ENCODE measurements around the gene SLCO3A1.
"Not testable (repeated sequence)": the region's sequence is repeated elsewhere in the genome, so short reads cannot be mapped to it uniquely, and the experiment has no call there.

The SLCO3A1 gene

DNA sequence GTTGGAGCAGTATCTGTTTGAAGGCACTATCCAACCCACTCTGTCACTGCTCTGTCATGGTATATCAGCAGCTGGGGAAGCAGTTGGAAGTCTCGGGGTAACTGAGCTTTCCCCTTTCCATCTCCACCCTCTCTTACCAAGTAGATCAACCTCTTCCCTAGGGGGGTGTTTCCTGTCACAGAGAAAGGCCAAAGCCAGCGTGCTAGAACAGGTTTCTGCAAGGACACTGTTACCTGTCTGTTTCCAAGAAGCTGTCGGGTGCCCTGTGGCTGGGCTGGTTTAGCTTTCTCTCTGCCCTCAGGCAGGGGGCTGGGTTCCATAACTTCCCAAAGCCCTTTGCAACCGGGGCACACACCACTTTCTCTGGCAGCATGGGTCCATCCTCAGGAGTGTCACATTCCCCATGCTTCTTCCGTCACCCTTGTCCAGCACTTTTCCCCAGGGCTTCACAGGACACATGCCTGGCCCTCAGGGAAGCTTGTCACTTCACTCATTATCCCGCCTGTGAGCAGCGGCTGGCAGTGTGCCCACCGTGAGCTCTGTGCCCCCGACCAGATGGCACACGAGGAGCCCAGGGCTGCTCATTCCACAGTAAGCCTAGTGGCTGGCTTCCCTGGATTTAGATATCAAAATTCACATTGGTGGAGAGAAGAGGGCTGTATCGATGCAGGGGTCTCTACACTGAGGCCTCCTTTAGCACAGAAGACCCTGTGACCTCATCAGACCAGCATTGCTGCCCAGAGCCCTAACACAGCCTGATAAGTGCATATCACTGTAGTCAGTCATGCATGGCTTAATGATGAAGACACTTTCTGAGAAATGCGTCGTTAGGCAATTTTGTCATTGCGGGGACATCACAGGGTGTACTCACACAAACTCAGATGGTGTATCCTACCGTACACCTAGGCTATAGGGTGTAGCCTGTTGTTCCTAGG is 205.8 kb downstream of the SLCO3A1 start:
- TF ChIP-seq, protein P1, sequence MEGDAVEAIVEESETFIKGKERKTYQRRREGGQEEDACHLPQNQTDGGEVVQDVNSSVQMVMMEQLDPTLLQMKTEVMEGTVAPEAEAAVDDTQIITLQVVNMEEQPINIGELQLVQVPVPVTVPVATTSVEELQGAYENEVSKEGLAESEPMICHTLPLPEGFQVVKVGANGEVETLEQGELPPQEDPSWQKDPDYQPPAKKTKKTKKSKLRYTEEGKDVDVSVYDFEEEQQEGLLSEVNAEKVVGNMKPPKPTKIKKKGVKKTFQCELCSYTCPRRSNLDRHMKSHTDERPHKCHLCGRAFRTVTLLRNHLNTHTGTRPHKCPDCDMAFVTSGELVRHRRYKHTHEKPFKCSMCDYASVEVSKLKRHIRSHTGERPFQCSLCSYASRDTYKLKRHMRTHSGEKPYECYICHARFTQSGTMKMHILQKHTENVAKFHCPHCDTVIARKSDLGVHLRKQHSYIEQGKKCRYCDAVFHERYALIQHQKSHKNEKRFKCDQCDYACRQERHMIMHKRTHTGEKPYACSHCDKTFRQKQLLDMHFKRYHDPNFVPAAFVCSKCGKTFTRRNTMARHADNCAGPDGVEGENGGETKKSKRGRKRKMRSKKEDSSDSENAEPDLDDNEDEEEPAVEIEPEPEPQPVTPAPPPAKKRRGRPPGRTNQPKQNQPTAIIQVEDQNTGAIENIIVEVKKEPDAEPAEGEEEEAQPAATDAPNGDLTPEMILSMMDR (IDR thresholded peaks at IDR 0.05): no peak

DNA sequence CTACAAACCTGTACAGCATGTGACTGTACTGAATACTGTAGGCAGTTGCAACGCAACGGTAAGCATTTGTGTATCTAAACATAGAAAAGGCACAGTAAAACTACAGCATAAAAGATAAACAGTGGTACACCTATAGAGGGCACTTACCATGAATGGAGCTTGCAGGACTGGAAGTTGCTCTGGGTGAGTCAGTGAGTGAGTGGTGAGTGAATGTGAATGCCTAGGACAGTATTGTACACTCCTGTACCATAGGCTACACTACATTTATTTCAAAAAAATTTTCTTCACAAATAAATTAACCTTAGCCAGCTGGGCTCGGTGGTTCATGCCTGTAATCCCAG is 206.4 kb downstream of the SLCO3A1 start:
- H3K4me1 ChIP-seq (ENCODE audit: control insufficient read depth in 1 of 2, insufficient read depth in 1 of 2, low read depth in 1 of 2, low read length in 1 of 2): not testable (repeated sequence)

More for the DNA sequence above, 205.8 kb downstream of the SLCO3A1 start:
- H3K27me3 ChIP-seq: no peaks in the 10 kb centered on the region
- no peaks in the 10 kb centered on the region for H3K36me3 ChIP-seq
- no peak overlapping the region for H3K27ac ChIP-seq
- no peak overlapping the region for H3K4me3 ChIP-seq (ENCODE audit: low read depth in 1 of 2, low read length in 1 of 2)
- no peaks in the 10 kb centered on the region for H3K9me3 ChIP-seq
- peaks cover 6 to 9% of the 10 kb centered on the region in 2 experiments for H3K4me1 ChIP-seq (ENCODE audit: control insufficient read depth in 1 of 2, insufficient read depth in 1 of 2, low read depth in 1 of 2, low read length in 1 of 2)

DNA sequence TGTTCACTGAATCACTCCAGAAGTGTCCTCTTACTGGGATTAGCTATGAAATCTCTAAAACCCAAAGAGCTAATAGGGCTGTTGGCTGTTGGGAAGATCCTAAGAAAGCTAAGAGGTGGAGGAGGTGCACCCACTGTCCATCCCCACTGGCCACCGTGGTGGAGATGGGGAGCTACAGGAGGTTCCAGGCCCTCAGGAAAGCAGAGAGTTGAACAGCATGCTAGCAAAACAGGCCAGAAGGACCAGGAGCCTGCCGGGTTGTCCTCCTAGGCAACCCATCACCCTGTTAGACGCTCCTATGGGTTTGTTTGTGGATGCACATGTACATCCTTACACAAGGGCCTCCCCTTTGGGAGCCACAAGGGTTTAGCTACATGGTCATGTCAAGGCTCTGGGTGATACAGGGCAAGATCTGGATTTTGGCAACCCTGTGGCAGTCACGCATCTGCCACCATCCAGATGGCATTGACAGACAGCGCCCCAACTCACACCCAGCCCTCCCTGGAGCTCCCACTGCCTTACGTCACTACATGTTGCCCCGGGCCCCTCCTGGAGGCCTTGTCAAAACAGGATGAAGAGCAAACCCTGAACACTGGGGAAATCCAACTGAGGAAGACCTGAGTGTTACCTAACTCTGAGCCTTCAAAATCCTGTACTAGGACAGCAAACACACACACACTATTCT is 208.1 kb downstream of the SLCO3A1 start:
- Histone ChIP-seq H3K27me3 (no peaks in the 10 kb centered on the region), H3K36me3 (no peaks in the 10 kb centered on the region), H3K4me3 (ENCODE audit: low read depth in 1 of 2, low read length in 1 of 2) (no peak overlapping the region), H3K9me3 (no peaks in the 10 kb centered on the region), H3K4me1 (ENCODE audit: control insufficient read depth in 1 of 2, insufficient read depth in 1 of 2, low read depth in 1 of 2, low read length in 1 of 2) (peaks cover 6 to 9% of the 10 kb centered on the region in 2 experiments), H3K27ac (no peak overlapping the region)
- TF ChIP-seq, protein P1 (IDR thresholded peaks at IDR 0.05): no peak

More for the DNA sequence above, 206.4 kb downstream of the SLCO3A1 start:
- H3K36me3 ChIP-seq; H3K4me3 ChIP-seq (ENCODE audit: low read depth in 1 of 2, low read length in 1 of 2); H3K27me3 ChIP-seq; H3K27ac ChIP-seq; H3K9me3 ChIP-seq: not testable (repeated sequence)

DNA sequence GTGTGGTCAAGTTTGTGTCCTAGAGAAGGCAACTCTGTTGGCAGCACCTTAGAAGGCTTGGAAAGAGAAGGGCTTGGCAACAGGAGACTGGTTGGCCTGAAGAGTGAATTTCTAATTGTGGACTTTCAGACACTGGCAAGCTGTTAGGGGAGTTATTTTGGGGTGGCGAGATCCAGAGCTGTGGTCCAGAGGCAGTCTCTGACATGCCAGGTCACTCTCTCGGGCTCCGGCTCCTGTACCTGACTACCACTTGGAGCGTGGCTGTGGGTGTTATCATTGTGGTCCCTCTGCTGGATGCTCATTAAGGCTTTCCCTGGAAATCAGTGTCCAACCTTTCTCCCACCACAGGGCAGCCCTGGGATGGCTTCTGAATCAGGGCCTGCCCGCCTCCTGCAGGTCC is 209.0 kb downstream of the SLCO3A1 start:
- Histone ChIP-seq H3K4me1 (ENCODE audit: control insufficient read depth in 1 of 2, insufficient read depth in 1 of 2, low read depth in 1 of 2, low read length in 1 of 2) (peaks cover 6 to 9% of the 10 kb centered on the region in 2 experiments), H3K36me3 (no peaks in the 10 kb centered on the region), H3K9me3 (no peaks in the 10 kb centered on the region), H3K27me3 (no peaks in the 10 kb centered on the region), H3K4me3 (ENCODE audit: low read depth in 1 of 2, low read length in 1 of 2) (no peak overlapping the region), H3K27ac (no peak overlapping the region)
- TF ChIP-seq, protein P1 (IDR thresholded peaks at IDR 0.05): no peak

DNA sequence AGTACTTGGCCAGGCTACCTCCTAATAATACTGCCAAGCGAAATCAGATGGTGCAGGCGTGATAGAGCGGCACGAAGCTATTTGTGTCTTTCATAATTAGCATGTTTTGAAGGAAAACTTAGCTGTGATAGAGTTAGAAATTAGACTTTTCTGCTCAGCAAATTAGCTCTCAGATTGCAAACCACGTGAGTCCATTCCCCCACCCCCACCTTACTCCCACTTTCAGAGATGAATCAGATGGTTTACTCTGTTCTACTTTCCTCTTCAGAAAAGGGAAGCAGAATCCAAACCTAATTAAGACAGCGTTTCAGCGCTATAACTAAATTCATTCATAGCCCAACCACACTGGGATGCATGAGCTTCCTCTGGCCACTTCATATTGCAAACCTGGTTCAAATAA is 214.6 kb downstream of the SLCO3A1 start:
- H3K4me3 ChIP-seq (ENCODE audit: low read depth in 1 of 2, low read length in 1 of 2): no peak overlapping the region
- no peaks in the 10 kb centered on the region for H3K27me3 ChIP-seq
- H3K4me1 ChIP-seq (ENCODE audit: control insufficient read depth in 1 of 2, insufficient read depth in 1 of 2, low read depth in 1 of 2, low read length in 1 of 2): peaks cover 0 to 4% of the 10 kb centered on the region in 2 experiments
- no peaks in the 10 kb centered on the region for H3K9me3 ChIP-seq
- H3K36me3 ChIP-seq: no peaks in the 10 kb centered on the region
- TF ChIP-seq, protein P1 (IDR thresholded peaks at IDR 0.05): no peak
- H3K27ac ChIP-seq: no peak overlapping the region
